Duodenal mucosa (tissue), 2 donors: ENCODE results near the gene ACOT4.
"Not testable (repeated sequence)": the region's sequence is repeated elsewhere in the genome, so short reads cannot be mapped to it uniquely, and the experiment has no call there.

Experiments
- H3K27ac ChIP-seq: one replicate; pipeline ENCODE4 v1.7.0; 2013; ENCODE audit warnings: low read depth, low read length
- H3K27me3 ChIP-seq, 2 donors: one replicate each; pipeline ENCODE4 v1.7.0; 2013; ENCODE audit warnings: low read length in 2 of 2, control low read depth in 1 of 2; ENCODE audit not compliant: insufficient read depth in 2 of 2, control insufficient read depth in 1 of 2
- H3K36me3 ChIP-seq, 2 donors: one replicate each; pipeline ENCODE4 v1.7.0; 2013; ENCODE audit warnings: low read length in 2 of 2, control low read depth in 1 of 2; ENCODE audit not compliant: insufficient read depth in 2 of 2, control insufficient read depth in 1 of 2
- H3K4me1 ChIP-seq, 2 donors: one replicate each; pipeline ENCODE4 v1.7.0; 2013; ENCODE audit warnings: low read length in 2 of 2, control low read depth in 1 of 2; ENCODE audit not compliant: insufficient read depth in 2 of 2, control insufficient read depth in 1 of 2
- H3K4me3 ChIP-seq, 2 donors: one replicate each; pipeline ENCODE4 v1.7.0; 2013; ENCODE audit warnings: low read length in 2 of 2, low read depth in 1 of 2
- H3K9ac ChIP-seq, 2 donors: one replicate each; pipeline ENCODE4 v1.7.0; 2013; ENCODE audit warnings: low read length in 2 of 2, low read depth in 1 of 2
- H3K9me3 ChIP-seq, 2 donors: one replicate each; pipeline ENCODE4 v1.7.0; 2013; ENCODE audit warnings: low read length in 2 of 2, control low read depth in 1 of 2; ENCODE audit not compliant: control insufficient read depth in 1 of 2

The ACOT4 gene

GRCh38 chr14:73566431-73566830 is 25.2 kb upstream of the ACOT4 start:
- not testable (repeated sequence) for H3K4me3 ChIP-seq, H3K27me3 ChIP-seq, H3K27ac ChIP-seq, H3K9ac ChIP-seq, H3K36me3 ChIP-seq, H3K9me3 ChIP-seq
- peaks cover 15 to 16% of the 10 kb centered on the region in 2 donors for H3K4me1 ChIP-seq

GRCh38 chr14:73566935-73567334 is 24.7 kb upstream of the ACOT4 start:
- H3K27me3 ChIP-seq, H3K9me3 ChIP-seq, H3K27ac ChIP-seq, H3K4me3 ChIP-seq, H3K36me3 ChIP-seq, H3K9ac ChIP-seq: not testable (repeated sequence)
- H3K4me1 ChIP-seq: peaks cover 15 to 16% of the 10 kb centered on the region in 2 donors

- Histone ChIP-seq H3K9ac (no peak overlapping the region), H3K27me3 (no peaks in the 10 kb centered on the region), H3K9me3 (no peaks in the 10 kb centered on the region), H3K4me1 (peaks cover 15 to 16% of the 10 kb centered on the region in 2 donors), H3K27ac (no peak overlapping the region), H3K4me3 (peak overlapping the region; percentile 69 to 78), H3K36me3 (no peaks in the 10 kb centered on the region)
Measured at GRCh38 chr14:73567358-73567757, 24.3 kb upstream of the ACOT4 start.

GRCh38 chr14:73567951-73568885 is 23.5 kb upstream of the ACOT4 start:
- H3K36me3 ChIP-seq: no peaks in the 10 kb centered on the region
- H3K27ac ChIP-seq: peak overlapping the region; percentile 90
- no peaks in the 10 kb centered on the region for H3K9me3 ChIP-seq
- H3K9ac ChIP-seq: peak overlapping the region; percentile 74 to 89
- peak overlapping the region; percentile 69 to 78 for H3K4me3 ChIP-seq
- H3K4me1 ChIP-seq: peaks cover 15 to 16% of the 10 kb centered on the region in 2 donors
- no peaks in the 10 kb centered on the region for H3K27me3 ChIP-seq

- Histone ChIP-seq H3K4me3 (peak overlapping the region; percentile 69 to 78), H3K27ac (peak overlapping the region; percentile 90), H3K9ac (peak overlapping the region; percentile 74 to 89), H3K4me1 (peaks cover 15 to 16% of the 10 kb centered on the region in 2 donors)
- H3K36me3 ChIP-seq, H3K9me3 ChIP-seq, H3K27me3 ChIP-seq: not testable (repeated sequence)
Measured at GRCh38 chr14:73568886-73569184, 22.8 kb upstream of the ACOT4 start.

GRCh38 chr14:73569185-73569958 is 22.3 kb upstream of the ACOT4 start, which contains the start of gene ACOT2:
Gene ACOT2 (plus strand): TSS chr14:73569213. CDS start chr14:73569241, 28 bp downstream.
- H3K36me3 ChIP-seq, H3K9me3 ChIP-seq, H3K27me3 ChIP-seq: not testable (repeated sequence)
- Histone ChIP-seq H3K9ac (peak within 1 kb of the TSS; percentile 74 to 89), H3K4me3 (peak within 1 kb of the TSS; percentile 69 to 78), H3K4me1 (peaks cover 15 to 16% of the 10 kb centered on the region in 2 donors), H3K27ac (peak within 1 kb of the TSS; percentile 90)

- not testable (repeated sequence) for H3K27ac ChIP-seq
Measured at GRCh38 chr14:73570913-73571312, 20.8 kb upstream of the ACOT4 start.

GRCh38 chr14:73573034-73573433 is 18.6 kb upstream of the ACOT4 start:
- H3K36me3 ChIP-seq: peaks cover 0 to 11% of the 10 kb centered on the region in 2 donors
- H3K4me1 ChIP-seq, H3K27ac ChIP-seq, H3K9me3 ChIP-seq, H3K27me3 ChIP-seq, H3K4me3 ChIP-seq, H3K9ac ChIP-seq: not testable (repeated sequence)

More at GRCh38 chr14:73570913-73571312, 20.8 kb upstream of the ACOT4 start:
- H3K36me3 ChIP-seq, H3K9ac ChIP-seq, H3K27me3 ChIP-seq, H3K4me3 ChIP-seq, H3K9me3 ChIP-seq: not testable (repeated sequence)
- H3K4me1 ChIP-seq: peaks cover 15 to 16% of the 10 kb centered on the region in 2 donors

- H3K4me3 ChIP-seq, H3K4me1 ChIP-seq, H3K9ac ChIP-seq, H3K9me3 ChIP-seq, H3K27ac ChIP-seq, H3K27me3 ChIP-seq: not testable (repeated sequence)
- H3K36me3 ChIP-seq: peaks cover 0 to 11% of the 10 kb centered on the region in 2 donors
Measured at GRCh38 chr14:73573740-73574139, 17.9 kb upstream of the ACOT4 start.

- not testable (repeated sequence) for H3K4me3 ChIP-seq, H3K9ac ChIP-seq, H3K27me3 ChIP-seq, H3K4me1 ChIP-seq, H3K27ac ChIP-seq, H3K9me3 ChIP-seq
- H3K36me3 ChIP-seq: peaks cover 0 to 11% of the 10 kb centered on the region in 2 donors
Measured at GRCh38 chr14:73574251-73574650, 17.4 kb upstream of the ACOT4 start.
